ENCODE measurements around the gene MRPL14.

MRPL14 gene

DNA sequence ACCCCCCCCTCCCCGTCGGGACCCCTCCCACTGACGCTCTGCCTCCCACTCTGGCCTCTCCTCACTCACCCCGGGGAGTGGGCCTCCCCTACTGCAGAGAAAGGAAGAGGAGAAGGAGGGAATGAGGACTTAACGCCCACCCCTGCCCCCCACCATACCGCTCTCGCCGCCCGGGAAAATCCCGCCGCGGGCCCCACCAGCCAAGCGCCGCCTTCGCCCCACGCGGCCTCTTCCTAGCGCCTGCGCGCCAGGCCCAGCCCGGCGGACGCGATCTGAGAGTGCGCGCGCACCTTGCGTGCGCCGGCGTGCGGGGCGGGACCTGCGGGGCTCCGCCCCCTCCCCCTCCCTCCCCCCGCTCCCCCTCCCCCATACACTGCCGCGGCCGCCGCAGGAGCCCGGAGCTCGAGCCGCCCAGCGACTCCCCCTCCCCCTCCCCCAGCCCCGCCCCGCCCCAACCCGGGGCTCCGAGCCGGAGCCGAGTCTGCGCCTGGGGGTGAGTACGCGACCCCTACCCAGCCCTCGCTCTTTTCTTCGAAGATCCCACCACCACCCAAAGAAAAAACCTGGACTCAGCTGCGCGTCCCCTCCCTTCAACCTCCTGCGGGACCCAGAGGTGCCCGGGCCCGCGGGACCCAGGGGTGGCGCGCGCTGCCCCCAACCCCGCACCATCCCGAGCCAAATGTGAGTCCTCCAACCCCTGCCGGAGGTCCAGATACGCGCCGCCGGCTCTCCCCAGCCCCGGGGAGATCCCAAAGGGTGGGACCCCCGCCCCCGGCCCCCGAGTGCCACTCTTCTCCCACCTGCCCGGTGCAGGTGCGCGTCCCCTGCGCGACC is at the start of gene MRPL14, which contains the start of gene TMEM63B:
MRPL14 (minus strand) TSS at position 267 of the 834 bp plus-strand sequence. CDS start 10,841 bp downstream, outside the sequence.
TMEM63B (plus strand) TSS at position 369 of the 834 bp plus-strand sequence. CDS start 7,031 bp downstream, outside the sequence.
- peak; percentile 90 for DNase-seq (ENCODE audit: low spot score)

GRCh38 chr6:44176130-44176761 is 49.0 kb upstream of the MRPL14 start:
- no peak for DNase-seq (ENCODE audit: low spot score)

GRCh38 chr6:44172731-44173500 is 45.7 kb upstream of the MRPL14 start:
- peak; percentile 90 for DNase-seq (ENCODE audit: low spot score)

- DNase-seq (ENCODE audit: low spot score): no peak
Measured at GRCh38 chr6:44171899-44172546, 44.8 kb upstream of the MRPL14 start.

DNA sequence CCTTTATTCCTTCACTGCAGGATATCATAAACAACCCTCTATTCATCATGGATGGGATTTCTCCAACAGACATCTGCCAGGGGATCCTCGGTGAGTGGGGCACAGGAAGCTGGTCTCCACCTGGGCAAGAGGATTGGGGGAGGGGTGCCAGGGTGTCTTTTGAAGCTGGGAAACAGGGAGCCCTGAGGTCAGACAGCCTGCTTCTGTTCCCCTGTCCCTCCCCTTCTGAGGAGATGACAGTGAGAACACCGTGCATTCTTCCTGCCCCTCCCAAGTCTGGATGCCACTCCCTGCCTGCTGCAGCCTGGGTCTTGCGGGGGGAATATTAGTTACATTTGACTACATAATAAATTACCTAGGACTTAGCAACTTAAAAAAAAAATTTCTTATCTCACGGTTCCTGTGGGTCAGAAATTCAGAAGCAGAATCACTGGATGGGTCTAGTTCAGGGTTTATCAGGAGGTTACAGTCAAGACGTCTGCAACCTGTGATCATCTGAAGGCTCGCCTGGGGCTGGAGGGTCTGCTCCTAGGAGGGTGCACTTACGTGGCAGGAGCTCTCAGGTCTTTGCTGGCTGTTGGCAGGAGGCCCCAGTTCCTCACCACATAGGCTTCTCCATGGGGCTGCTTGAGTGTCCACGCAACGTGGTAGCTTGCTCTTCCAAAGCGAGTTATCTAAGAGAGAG is 42.8 kb upstream of the MRPL14 start:
- no peak for DNase-seq (ENCODE audit: low spot score)

DNA sequence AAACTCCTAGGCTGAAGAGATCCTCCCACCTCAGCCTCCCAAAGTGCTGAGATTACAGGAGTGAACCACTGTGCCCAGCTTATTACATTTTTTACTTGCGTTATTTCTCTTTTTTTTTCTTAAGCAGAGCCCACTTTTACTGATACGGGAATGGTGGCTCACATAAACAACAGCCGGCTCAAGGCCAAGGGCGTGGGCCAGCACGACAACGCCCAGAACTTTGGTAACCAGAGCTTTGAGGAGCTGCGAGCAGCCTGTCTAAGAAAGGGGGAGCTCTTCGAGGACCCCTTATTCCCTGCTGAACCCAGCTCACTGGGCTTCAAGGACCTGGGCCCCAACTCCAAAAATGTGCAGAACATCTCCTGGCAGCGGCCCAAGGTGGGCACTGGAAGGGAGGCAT is 41.9 kb upstream of the MRPL14 start:
- no peak for DNase-seq (ENCODE audit: low spot score)

DNA sequence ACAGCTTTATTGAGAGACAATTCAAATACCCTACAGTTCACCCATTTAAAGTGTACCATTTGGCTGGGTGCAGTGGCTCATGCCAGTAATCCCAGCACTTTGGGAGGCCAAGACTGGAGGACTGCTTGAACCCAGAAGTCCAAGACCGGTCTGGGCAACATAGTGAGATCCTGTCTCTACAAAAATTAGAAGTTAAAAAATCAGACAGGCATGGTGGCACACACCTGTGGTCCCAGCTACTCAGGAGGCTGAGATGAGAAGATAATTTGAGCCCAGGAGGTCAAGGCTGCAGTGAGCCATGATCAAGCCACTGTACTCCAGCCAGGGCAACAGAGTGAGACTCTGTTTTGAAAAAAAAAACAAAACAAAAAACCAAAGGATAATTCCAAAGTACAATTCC is 40.3 kb upstream of the MRPL14 start:
- no peak for DNase-seq (ENCODE audit: low spot score)

DNA sequence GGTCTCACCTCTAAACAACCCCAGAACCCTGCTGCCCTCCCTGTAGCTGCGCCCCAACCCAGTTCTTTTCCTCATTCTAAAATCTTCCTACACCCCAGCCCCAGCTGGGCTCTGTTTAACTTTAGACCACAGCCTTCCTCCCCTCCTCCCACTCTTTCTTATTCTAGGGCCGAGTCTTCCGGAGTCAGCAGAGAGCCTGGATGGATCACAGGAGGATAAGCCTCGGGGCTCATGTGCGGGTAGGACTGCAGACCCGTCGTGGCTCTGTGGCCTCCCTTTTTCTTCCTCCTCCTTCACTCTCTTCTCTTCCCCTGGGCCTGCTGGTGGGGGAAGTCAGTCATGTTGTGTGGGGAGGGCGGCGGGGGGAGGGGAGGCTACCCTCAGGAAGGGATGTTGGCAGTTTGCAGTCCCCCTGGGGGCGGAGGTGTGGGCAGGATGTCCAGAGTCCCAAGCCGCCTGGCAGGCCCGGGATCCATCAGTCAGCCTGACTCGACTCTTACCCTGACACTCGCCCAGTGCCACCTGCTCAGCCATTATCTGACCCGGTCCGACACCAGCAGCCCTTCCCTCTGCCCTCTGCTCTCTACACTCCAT is 39.4 kb upstream of the MRPL14 start:
- DNase-seq (ENCODE audit: low spot score): no peak

DNA sequence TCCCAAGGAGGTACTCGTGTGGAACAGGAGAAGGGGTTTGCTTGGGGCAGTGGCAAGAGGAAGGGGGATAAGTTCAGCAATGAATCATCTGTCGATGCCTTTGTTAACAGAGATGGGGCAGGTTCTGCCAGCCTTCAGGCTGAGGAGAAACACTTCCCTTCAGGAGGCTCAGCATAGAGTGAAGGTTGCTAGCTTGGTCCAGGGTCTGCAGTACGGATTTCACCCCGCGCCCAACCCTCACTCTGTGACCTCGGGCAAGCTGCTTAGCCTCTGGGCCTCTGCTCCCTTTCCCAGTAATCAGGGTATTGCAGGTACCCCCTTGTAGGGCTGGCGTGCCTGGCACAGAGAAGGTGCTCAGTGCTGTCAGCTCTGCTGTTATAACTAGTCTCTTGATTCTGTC is 38.9 kb upstream of the MRPL14 start:
- DNase-seq (ENCODE audit: low spot score): no peak

- no peak for DNase-seq (ENCODE audit: low spot score)
Measured at GRCh38 chr6:44162876-44163625, 35.8 kb upstream of the MRPL14 start.

- peak; percentile 31 for DNase-seq (ENCODE audit: low spot score)
Measured at GRCh38 chr6:44161997-44162338, 34.7 kb upstream of the MRPL14 start.

GRCh38 chr6:44158770-44159228 is 31.5 kb upstream of the MRPL14 start, which contains the start of gene CAPN11:
Gene CAPN11, plus strand, starts transcription at chr6:44158820. Its CDS starts 29 bp downstream, at chr6:44158849.
- no peak for DNase-seq (ENCODE audit: low spot score)

GRCh38 chr6:44157152-44157521 is 29.9 kb upstream of the MRPL14 start:
- DNase-seq (ENCODE audit: low spot score): no peak

GRCh38 chr6:44156494-44157151 is 29.4 kb upstream of the MRPL14 start:
- DNase-seq (ENCODE audit: low spot score): no peak

GRCh38 chr6:44154067-44154466 is 26.8 kb upstream of the MRPL14 start:
- DNase-seq (ENCODE audit: low spot score): no peak

DNA sequence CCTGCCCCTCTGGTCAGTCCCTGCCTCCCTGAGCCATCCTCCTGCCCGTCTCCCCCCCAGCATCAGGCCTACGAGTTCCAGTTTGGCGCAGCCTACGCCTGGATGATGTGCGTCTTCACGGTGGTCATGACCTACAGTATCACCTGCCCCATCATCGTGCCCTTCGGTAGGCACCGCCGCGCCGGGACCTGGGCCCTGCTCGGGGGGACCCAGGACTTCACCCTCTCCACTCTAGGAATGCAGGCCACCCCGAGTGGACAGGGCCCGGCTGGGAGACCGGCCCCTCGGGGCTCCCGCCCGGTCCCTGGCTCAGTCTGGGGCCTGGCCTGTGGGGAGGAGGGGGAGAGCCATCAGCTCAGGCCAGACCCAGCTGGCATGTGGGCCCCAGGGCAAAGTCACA is 25.3 kb upstream of the MRPL14 start:
- DNase-seq (ENCODE audit: low spot score): no peak

GRCh38 chr6:44152109-44152461 is 24.8 kb upstream of the MRPL14 start:
- no peak for DNase-seq (ENCODE audit: low spot score)

- DNase-seq (ENCODE audit: low spot score): peak; percentile 78
Measured at GRCh38 chr6:44151348-44152108, 24.3 kb upstream of the MRPL14 start.

- DNase-seq (ENCODE audit: low spot score): no peak
Measured at GRCh38 chr6:44150317-44150917, 23.2 kb upstream of the MRPL14 start.

All from kidney tubule cell (primary cell).